Inflammatory macrophage treated with lipopolysaccharide for 4 hours (primary cell): ENCODE measurements around the gene CRIP1.

ENCODE experiments used
- DNase-seq: peaks from one replicate; pipeline ENCODE4 v3.0.0-alpha.2; 2020

Gene CRIP1

DNA sequence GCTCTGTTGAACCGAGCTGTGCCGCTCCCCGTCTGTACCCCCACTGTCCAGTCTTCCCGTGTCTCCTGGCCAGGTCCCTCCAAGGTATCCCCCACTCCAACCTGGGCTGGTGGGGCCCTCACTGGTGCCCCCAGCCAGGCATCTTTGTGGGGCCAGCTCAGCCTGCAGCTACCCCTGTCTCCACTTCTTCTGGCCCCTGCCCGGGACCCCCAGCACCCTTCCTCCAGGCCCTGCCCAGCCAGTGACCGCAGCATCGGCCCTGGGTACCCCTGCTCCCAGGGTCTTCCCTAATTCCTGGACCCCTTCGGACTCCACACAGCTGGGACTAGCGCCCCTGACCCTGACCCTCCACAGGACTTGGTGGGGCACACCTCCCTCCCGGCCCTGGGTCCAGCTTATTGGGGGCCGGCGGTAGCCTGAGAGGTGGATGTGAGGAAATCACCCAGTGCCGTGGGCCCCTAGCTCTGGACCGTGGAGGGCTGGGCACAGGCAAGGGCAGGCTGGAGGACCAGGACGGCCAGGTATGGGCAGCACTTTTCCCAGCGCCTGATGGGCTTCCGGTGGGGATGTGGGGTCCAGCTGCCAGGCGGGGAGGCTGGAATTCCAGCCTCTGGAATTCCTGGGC is 4.1 kb upstream of the CRIP1 start:
- no peak for DNase-seq

GRCh38 chr14:105483300-105484068 is 3.2 kb upstream of the CRIP1 start:
- no peak for DNase-seq

DNA sequence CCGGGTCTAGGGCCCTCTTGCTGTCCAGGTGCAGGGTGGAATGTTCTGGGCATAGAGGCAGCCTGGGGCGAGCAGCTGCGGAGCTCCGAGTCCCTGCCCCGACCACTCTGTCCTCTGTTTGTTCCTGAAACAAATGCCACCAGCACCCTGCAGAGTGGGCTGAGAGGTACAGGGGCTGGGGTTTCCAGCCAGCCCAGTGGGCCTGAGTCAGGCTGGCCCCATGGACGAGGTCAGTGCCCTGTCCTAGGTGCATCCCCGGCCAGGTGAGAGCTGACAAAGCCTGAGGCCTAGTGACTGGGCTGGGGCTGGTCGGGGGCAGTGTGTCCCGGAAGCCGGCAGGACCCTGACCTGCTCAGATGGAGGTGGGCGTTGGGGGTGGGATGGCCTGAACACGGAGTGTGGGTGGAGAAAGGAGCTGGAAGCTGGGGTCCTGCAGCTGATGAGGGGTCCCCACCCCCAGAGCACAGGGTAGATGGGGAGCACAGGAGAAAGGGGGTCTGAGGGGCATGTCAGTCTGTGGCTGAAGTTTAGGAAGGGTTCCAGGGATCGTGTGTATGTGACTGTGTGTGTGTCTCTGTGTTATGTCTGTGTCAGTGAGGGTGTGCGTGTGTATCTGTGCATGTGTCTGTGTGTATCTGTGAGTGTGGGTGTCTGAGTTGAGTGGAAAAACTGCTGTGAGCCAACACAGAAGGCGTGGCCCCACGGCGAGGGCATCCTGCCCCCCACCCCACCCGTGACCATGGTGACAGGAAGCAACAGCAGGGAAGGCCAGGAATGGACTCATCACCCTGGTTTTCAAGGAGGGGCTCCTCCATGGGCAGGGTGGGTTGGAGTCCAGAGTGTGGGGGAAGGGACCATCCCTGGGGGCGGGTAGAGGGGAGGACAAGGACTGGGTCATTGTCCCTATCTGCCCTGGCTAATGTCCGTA is 2.4 kb upstream of the CRIP1 start:
- DNase-seq = no peak

- no peak for DNase-seq
These were observed 1.7 kb upstream of the CRIP1 start for GRCh38 chr14:105484997-105485393.

- DNase-seq = peak; percentile 16
These were observed 935 bp upstream of the CRIP1 start for GRCh38 chr14:105485739-105486162.

- no peak for DNase-seq
These were observed 325 bp downstream of the CRIP1 start for GRCh38 chr14:105486974-105487448.

DNA sequence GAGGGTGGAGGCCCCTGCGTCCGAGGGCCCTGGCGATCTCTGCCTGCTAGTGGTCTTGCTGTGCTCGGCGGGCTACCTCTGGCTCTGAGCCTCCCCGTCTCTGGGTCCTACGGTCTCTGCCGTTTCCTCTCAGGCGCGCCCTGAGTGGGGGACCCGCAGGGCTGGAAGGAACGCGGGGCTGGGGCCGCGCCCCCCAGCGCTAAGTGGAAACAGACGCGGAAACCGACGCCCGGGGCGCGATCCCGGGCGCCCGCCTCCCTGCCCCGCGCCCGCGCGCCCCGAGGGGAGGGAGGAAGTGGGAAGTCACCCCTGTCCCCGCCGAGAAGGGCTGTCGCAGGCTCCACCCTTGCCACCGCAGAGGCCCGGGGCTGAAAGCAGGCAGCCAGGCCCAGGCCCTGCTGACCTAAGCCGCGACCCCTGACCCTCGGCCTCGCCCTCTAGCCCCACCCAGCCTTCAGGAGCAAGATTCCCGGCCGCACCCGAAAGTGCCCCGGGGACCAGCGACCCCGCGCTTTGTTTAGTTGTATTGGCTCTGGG is 831 bp downstream of the CRIP1 start:
- DNase-seq = peak; percentile 64

- DNase-seq = no peak
These were observed 1.5 kb downstream of the CRIP1 start for GRCh38 chr14:105487986-105488777.

DNA sequence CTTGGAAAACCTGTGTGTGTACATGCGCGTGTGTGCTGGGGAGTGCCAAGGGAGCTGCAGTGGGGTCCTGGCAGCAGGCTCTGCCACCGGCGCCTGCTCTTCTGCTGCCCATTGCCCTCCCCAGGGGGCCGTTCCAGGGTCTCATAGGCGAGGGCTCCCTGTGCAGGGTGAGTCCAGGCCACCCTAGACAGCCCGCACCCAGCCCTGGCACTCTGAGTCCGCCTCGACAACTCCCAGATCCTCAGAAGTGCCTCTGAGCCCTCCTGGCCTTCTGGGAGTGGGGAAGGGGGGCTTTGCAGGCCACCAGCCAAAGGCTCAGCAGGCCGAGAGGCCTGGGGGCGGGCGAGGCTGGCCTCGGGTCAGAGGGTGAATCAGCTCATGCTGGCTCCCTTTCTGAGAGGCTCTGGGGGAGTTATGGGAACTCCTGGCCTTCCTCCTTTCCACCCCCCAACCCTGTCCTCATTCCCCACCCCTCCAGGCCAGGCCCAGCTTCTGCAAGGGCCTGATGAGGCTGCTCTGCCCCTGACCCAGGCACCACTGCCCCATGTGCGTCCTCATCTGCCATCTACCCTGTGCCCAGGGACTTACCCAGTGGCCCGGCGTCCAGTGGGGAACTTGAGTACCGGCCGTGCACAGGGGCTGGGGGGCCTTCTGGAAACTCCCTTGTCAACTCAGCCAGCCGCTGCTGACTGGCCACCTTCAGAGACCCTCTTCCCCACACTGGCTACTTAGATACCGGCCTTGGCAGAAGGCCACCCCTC is 2.3 kb downstream of the CRIP1 start:
- DNase-seq = no peak

DNA sequence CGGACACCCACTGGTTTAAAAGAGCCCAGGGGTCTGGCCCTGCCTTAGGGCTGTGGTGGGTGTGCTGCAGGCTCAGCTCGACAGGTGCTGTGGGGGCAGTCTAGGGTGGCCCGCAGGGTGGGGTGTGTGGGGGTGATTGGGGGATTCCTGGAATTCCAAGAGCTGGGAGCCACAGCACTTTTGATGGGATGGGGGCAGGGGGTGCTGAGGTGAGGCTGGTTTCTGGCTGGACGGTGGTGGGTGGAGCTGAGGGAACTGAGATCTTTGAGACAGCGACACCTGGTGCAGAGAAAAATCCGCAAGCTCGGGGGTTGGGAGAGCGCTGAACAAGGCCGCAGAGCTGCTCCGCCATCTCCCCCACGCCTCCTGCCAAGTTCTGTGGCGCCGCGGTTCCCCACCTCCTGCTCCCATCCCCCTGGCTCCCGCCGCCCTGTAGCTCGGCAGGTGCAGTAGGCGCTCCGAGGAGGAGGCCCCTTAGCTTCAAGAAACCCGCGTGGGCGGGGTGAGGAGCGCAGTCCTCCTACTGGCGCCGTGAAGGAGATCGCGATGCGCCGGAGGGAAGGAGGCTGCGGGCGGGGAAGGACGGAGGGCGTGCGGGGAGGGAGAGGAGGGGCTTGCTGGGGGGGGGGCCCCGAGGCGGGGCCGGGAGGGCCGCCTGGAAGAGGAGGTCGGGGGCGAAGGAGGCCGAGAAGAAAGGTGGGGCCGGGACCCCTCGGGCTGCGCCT is 3.0 kb downstream of the CRIP1 start:
- peak; percentile 70 for DNase-seq

GRCh38 chr14:105490267-105490571 is 3.5 kb downstream of the CRIP1 start:
- no peak for DNase-seq

- DNase-seq = peak; percentile 100
These were observed 4.1 kb downstream of the CRIP1 start, which contains the start of gene TEDC1 for GRCh38 chr14:105490572-105491365. Gene TEDC1 (plus strand): TSS chr14:105491246. CDS start chr14:105491376, 130 bp downstream.

DNA sequence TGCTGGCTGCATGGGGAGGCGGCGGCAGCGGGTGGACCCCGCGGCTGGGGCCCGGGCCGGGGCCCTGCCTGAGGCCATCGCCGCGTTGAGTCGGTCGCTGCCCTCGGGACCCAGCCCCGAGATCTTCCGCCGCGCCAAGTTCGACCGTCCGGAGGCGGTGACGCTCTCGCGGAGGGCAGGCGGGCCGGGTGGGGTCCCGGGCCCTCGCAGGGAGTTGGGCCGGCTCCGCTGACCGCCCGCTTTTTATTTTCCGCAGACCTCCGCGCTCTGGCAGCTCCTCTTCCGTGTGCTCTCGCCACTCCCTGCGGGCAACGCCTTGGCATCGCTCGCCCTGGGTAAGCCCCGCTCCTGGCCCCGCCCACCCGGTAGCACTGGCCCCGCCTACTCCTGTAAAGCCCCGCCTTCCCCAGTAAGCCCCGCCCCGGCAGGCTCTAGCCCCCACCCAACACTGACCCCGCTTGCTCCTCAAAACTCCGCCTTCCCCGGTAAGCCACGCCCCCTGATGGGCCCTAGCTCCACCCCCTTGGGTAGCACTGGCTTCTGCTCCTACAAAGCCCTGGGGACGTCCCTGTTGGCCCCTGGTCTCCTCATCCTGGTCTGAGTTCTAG is 4.8 kb downstream of the CRIP1 start:
- DNase-seq = peak; percentile 81

DNA sequence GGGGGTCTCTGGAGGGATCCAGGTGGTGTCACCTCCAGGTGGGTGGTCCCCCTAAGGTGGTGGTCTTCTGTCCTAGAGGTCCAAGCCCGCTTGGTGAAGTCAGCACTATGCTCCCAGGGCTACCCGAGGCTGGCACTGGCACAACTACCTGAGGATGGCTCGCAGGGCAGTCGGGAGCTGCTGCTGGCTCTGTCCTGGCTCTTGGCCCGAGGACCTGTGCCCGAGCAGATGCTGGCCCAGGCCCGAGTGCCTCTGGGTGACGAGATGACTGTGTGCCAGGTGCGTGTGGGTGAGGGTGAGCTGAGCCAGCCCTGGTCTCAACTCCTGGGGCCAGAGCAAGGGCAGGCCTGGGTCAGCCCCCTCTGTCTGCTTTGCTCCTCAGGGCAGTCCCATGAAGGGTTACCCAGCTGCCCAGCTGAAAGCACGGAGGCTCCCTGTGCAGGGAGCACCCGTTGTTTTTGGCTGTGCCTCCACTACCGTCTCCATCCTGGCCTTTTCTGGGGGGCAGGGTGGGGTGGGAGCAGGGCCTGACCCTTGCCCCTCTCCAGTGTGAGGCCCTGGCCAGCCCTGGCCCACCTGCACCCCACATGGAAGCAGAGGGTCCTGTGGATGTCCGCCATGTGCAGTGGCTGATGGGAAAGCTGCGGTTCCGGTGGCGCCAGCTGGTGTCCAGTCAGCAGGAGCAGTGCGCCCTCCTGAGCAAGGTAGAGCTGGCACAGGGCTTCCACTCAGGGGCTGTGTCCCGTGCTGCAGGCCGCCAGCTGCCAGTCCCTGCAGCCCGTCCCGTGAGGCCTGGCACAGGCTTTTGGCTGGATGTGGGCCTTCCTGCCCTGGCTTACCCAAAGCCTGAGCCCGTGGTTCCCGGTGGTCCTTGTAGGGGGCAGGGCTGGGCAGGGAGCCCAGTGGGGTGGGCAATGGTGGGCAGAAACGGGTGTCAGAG is 5.6 kb downstream of the CRIP1 start:
- no peak for DNase-seq

GRCh38 chr14:105492971-105493871 is 6.5 kb downstream of the CRIP1 start:
- DNase-seq = no peak

GRCh38 chr14:105493921-105494605 is 7.4 kb downstream of the CRIP1 start:
- DNase-seq = no peak

- no peak for DNase-seq
These were observed 7.9 kb downstream of the CRIP1 start for GRCh38 chr14:105494606-105494929.
